ENCODE measurements around the gene PI4KB.

Gene PI4KB

DNA sequence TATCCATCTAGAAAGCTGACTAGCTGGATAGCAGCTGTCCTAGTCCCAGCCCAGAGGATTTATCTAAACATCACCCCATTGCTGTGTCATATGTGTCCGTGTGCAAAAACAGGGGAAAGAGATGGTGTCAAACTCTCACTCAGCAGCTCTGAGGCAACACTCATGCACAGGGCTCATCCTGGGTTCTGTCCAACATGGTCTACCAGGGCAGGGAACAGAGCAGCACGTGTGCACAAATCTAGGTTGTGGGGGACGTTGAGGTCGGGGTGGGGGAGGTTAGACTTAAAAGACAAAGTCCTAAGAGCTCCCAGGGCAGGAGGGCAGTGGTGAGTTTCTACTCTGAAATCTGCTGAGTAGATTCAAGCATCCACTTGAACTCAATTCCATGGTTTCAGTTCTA is 16.2 kb downstream of the PI4KB start:
- Mint-ChIP-seq H3K27me3 (ENCODE audit: low read depth) (no peaks in the 10 kb centered on the region), H3K4me3 (no peak overlapping the region), H3K36me3 (ENCODE audit: low read depth) (peaks cover 54% of the 10 kb centered on the region), H3K9me3 (no peaks in the 10 kb centered on the region), H3K27ac (peak overlapping the region; percentile 67), H3K4me1 (ENCODE audit: low read depth) (peaks cover 18% of the 10 kb centered on the region)
- DNase-seq (ENCODE audit: low spot score): no peak

DNA sequence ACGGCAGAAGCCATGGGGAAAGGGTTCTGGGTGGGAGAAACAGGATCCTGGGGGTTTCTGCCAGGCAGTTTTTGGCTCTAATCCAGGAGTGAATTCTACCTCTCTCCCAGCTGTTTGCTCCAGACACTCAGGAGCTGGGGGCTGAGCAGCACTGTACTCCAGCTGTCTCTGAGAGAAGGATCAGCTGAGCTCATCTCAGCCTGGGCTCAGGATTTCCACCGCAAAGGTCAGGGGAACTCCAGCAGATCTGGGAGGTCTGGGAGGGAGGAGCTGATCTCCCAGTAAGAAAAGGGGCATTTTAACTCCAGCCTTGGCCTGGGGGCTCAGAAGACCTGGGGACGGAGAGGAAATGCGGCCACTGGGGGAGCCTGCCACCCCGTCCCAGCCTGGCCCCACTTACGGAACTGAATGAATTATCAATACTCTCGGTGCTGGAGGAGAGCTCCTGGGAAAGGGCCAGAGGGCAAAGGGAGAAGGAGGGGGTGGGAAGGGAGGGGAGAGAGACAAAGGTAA is 17.3 kb downstream of the PI4KB start:
- Mint-ChIP-seq H3K4me3 (no peak overlapping the region), H3K9me3 (no peaks in the 10 kb centered on the region), H3K4me1 (ENCODE audit: low read depth) (peaks cover 18% of the 10 kb centered on the region), H3K27me3 (ENCODE audit: low read depth) (no peaks in the 10 kb centered on the region), H3K27ac (no peak overlapping the region), H3K36me3 (ENCODE audit: low read depth) (peaks cover 55% of the 10 kb centered on the region)
- DNase-seq (ENCODE audit: low spot score): no peak

DNA sequence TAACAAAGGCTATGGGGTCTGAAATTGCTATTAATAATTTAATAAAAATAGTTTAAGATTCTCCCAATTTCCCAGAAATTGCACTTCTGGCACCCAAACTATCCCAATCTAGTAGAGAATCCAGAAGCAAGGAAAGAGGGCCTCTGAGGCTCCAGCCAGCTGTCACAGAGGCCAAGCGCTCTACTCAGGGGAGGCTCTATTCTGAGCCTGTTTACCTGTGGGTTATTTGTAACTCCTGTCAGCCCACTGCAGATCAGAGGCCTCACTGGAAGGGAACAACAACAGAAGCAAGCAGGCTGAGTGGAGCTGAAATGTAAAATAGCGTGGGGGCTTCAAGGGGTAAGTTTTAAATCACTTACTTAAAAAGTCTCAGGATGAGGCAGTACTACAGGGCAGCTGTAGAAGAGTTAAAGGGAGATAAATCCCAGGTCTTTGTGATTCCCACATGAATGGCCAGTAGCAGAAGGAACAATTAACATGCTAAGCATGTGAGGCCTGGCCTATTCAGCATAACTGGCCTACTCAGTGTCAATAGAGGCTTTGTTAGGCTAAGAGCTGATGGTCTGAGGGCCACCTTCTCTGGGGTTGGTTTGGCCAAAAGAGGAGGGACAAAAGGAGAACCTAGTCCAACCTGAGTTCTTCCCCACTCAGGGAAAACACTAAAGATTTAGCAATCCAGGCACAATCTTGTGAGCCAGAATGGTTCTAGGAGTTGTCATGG is 32.3 kb downstream of the PI4KB start:
- no peak for DNase-seq (ENCODE audit: low spot score)
- peaks cover 53% of the 10 kb centered on the region for H3K36me3 Mint-ChIP-seq (ENCODE audit: low read depth)
- H3K4me3 Mint-ChIP-seq: no peak overlapping the region
- H3K27me3 Mint-ChIP-seq (ENCODE audit: low read depth): no peaks in the 10 kb centered on the region
- H3K4me1 Mint-ChIP-seq (ENCODE audit: low read depth): no peaks in the 10 kb centered on the region
- H3K27ac Mint-ChIP-seq: no peak overlapping the region
- no peaks in the 10 kb centered on the region for H3K9me3 Mint-ChIP-seq

DNA sequence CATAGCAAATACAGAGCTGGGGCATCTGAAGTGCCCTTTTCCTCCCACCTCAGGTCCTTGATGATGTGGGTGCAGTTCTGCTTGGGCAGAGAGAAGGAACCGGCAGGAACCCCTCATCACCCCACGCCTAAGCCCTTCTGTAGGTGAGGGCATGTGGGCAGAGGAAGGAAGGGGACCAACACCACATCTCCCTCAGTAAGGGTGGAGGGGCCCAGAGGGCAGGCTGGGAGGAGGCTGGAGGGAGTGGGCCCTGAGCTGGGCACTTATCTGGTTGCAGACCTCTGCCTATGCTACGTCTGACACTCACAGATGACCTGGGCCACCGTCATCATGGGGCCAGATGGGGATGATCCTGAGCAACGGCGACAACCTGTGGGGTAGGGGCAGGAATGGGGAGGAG is 34.1 kb downstream of the PI4KB start:
- H3K9me3 Mint-ChIP-seq: no peaks in the 10 kb centered on the region
- peaks cover 49% of the 10 kb centered on the region for H3K36me3 Mint-ChIP-seq (ENCODE audit: low read depth)
- no peak overlapping the region for H3K27ac Mint-ChIP-seq
- H3K4me3 Mint-ChIP-seq: no peak overlapping the region
- H3K4me1 Mint-ChIP-seq (ENCODE audit: low read depth): no peaks in the 10 kb centered on the region
- H3K27me3 Mint-ChIP-seq (ENCODE audit: low read depth): no peaks in the 10 kb centered on the region
- DNase-seq (ENCODE audit: low spot score): no peak

DNA sequence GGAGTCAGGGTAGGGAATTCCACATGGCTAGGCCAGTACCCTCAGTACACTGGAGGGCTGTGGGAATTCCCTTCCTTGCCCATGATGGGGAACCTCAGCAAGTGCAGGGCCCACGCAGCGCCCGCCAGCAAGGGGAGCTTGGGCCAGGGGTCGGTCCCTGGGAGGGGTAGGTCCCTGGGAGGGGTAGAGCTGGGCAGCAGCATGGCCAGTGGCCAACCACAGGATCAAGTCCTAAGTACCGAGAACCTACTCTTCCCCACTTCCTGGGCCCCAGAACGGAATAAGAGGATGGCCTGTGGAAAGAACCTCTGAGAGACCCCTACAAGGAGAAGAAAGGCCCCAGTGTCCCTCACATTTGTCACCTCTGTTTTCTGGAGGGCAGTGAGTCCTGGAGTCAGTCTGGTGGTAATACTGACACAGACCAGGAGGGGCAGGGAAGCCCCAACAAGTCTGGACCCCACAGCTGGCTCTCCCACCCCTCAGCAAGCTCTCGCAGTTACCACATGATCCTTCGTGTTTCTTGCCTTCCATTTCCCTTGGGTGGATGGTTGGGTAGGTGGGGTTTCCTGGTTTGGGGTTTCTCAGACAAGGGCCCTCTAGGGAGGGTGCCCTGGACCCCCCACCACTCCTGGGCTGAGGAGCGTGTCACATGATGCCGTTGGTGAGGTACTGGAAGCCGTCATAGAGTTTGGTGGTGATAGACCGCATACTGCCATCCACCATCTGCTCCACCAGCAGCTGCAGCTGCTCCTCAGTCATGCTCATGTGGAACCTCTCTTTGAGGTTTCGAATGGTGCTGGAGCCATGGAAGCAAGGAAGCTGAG is 34.8 kb downstream of the PI4KB start:
- H3K27ac Mint-ChIP-seq: no peak overlapping the region

DNA sequence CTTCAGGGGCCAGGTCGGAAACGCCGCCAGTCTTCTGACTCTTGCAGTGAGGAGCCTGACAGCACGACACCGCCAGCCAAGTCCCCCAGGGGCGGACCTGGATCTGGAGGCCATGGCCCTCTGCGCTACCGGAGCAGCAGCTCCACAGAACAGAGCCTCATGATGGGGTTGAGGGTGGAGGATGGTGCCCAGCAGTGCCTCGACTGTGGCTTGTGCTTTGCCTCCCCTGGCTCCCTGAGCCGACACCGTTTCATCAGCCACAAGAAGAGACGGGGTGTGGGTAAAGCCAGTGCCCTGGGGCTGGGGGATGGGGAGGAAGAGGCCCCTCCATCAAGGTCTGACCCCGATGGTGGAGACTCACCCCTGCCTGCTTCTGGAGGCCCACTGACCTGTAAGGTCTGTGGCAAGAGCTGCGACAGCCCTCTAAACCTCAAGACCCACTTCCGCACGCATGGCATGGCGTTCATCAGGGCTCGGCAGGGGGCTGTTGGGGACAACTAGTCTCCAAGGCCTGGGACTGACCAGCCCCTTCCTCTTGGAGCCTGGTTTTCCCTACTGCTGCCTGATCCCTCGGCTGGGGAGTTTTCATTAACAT is 36.4 kb downstream of the PI4KB start:
- DNase-seq (ENCODE audit: low spot score): no peak

More for the DNA sequence above, 34.8 kb downstream of the PI4KB start:
- no peaks in the 10 kb centered on the region for H3K4me1 Mint-ChIP-seq (ENCODE audit: low read depth)
- no peak for DNase-seq (ENCODE audit: low spot score)
- H3K9me3 Mint-ChIP-seq: no peaks in the 10 kb centered on the region
- H3K4me3 Mint-ChIP-seq: no peak overlapping the region
- no peaks in the 10 kb centered on the region for H3K27me3 Mint-ChIP-seq (ENCODE audit: low read depth)
- H3K36me3 Mint-ChIP-seq (ENCODE audit: low read depth): peaks cover 42% of the 10 kb centered on the region

DNA sequence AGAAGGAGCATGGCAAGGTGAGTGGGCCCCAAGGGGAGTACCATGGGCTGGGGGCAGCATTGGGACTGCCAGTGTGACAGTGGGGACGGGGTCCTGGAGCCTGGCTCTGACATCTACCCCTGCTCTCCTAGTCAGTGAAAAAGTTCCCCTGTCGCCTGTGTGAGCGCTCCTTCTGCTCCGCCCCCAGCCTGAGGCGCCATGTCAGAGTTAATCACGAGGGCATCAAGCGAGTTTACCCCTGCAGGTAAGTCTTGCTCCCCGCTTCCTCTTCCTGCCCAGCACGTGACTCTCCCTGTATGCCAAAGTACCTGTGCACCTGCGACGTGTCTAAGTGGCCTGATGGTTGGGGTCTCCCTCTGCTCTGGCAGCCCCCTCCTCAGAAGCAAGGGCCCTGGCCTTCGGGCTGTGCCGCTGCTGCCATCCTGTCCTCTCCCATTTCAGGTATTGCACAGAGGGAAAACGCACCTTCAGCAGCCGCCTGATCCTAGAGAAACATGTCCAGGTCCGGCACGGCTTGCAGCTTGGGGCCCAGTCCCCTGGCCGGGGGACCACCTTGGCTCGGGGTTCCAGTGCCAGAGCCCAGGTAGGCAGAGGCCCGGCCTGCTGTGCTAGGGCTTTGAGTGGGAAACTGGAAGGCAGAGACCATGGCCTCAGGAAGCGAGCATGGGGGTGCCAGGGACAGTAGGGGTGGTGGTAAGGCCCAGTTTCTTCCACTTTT is 37.1 kb downstream of the PI4KB start:
- H3K9me3 Mint-ChIP-seq: no peaks in the 10 kb centered on the region
- no peak overlapping the region for H3K27ac Mint-ChIP-seq
- DNase-seq (ENCODE audit: low spot score): no peak
- H3K36me3 Mint-ChIP-seq (ENCODE audit: low read depth): peaks cover 40% of the 10 kb centered on the region
- no peaks in the 10 kb centered on the region for H3K4me1 Mint-ChIP-seq (ENCODE audit: low read depth)
- no peak overlapping the region for H3K4me3 Mint-ChIP-seq
- H3K27me3 Mint-ChIP-seq (ENCODE audit: low read depth): no peaks in the 10 kb centered on the region

More for the DNA sequence above, 36.4 kb downstream of the PI4KB start:
- Mint-ChIP-seq H3K36me3 (ENCODE audit: low read depth) (peaks cover 41% of the 10 kb centered on the region), H3K4me3 (no peak overlapping the region), H3K9me3 (no peaks in the 10 kb centered on the region), H3K4me1 (ENCODE audit: low read depth) (no peaks in the 10 kb centered on the region), H3K27ac (no peak overlapping the region), H3K27me3 (ENCODE audit: low read depth) (no peaks in the 10 kb centered on the region)

DNA sequence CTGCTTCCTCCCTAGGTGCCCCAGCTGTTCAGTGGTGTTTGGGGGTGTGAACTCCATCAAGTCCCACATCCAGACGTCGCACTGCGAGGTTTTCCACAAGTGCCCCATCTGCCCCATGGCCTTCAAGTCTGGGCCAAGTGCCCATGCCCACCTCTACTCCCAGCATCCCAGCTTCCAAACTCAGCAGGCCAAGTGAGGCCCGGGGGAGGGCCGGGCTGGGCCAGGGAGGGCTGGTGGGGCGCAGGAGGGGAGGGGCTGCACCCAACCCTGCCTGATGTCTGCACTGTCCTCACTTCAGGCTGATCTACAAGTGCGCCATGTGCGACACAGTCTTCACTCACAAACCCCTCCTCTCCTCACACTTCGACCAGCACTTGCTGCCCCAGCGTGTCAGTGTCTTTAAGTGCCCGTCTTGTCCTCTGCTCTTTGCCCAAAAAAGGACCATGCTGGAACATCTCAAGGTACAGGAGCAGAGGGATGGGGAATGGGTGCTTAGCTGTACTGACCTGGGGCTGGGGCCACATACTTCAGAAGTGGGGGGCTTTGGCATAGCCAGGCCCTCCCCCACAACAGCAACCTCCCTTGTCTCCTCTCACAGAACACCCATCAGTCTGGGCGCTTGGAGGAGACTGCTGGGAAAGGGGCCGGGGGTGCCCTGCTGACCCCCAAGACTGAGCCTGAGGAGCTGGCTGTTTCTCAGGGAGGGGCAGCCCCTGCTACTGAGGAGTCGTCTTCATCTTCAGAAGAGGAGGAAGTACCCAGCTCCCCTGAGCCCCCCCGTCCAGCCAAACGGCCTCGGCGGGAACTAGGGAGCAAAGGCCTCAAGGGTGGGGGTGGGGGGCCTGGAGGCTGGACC is 37.9 kb downstream of the PI4KB start:
- no peaks in the 10 kb centered on the region for H3K27me3 Mint-ChIP-seq (ENCODE audit: low read depth)
- H3K4me3 Mint-ChIP-seq: no peak overlapping the region
- peaks cover 2% of the 10 kb centered on the region for H3K4me1 Mint-ChIP-seq (ENCODE audit: low read depth)
- H3K27ac Mint-ChIP-seq: no peak overlapping the region
- H3K36me3 Mint-ChIP-seq (ENCODE audit: low read depth): peaks cover 37% of the 10 kb centered on the region
- no peak for DNase-seq (ENCODE audit: low spot score)
- no peaks in the 10 kb centered on the region for H3K9me3 Mint-ChIP-seq

DNA sequence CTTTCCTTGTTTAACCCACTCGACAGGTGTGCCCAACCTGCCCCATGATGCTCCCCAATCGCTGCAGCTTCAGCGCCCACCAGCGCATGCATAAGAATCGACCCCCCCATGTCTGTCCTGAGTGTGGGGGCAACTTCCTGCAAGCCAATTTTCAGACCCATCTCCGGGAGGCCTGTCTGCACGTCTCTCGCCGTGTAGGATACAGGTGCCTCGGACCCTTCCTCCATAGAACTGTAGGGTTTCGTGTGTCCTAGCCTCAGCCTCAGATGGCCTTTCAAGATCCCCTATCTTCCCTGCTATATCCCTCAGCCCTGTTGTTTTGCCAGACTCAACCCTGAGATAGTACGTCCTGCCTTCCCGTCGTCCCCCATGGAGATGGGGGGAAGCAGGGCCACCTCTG is 38.7 kb downstream of the PI4KB start:
- Mint-ChIP-seq H3K9me3 (no peaks in the 10 kb centered on the region), H3K4me1 (ENCODE audit: low read depth) (peaks cover 10% of the 10 kb centered on the region), H3K36me3 (ENCODE audit: low read depth) (peaks cover 30% of the 10 kb centered on the region), H3K27me3 (ENCODE audit: low read depth) (no peaks in the 10 kb centered on the region), H3K27ac (no peak overlapping the region), H3K4me3 (no peak overlapping the region)
- DNase-seq (ENCODE audit: low spot score): no peak

DNA sequence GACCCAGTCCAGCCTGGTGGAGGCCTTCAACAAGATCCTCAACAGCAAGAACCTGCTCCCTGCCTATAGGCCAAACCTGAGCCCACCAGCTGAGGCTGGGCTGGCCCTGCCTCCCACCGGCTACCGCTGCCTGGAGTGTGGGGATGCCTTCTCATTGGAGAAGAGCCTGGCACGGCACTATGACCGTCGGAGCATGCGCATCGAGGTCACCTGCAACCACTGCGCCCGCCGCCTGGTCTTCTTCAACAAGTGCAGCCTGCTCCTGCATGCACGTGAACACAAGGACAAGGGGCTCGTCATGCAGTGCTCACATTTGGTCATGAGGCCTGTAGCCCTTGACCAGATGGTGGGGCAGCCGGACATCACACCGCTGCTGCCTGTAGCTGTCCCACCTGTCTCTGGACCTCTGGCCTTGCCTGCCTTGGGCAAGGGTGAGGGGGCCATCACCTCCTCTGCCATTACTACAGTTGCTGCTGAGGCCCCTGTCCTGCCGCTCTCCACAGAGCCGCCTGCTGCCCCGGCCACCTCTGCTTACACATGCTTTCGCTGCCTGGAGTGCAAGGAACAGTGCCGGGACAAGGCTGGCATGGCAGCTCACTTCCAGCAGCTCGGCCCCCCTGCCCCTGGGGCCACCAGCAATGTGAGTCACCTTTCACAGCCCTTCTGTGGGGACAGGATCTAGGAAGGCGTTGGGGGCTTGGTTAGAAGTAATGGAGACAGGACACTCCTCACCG is 39.3 kb downstream of the PI4KB start:
- no peak for DNase-seq (ENCODE audit: low spot score)
- Mint-ChIP-seq H3K27me3 (ENCODE audit: low read depth) (no peaks in the 10 kb centered on the region), H3K4me1 (ENCODE audit: low read depth) (peaks cover 15% of the 10 kb centered on the region), H3K36me3 (ENCODE audit: low read depth) (peaks cover 26% of the 10 kb centered on the region), H3K4me3 (no peak overlapping the region), H3K9me3 (no peaks in the 10 kb centered on the region), H3K27ac (no peak overlapping the region)

DNA sequence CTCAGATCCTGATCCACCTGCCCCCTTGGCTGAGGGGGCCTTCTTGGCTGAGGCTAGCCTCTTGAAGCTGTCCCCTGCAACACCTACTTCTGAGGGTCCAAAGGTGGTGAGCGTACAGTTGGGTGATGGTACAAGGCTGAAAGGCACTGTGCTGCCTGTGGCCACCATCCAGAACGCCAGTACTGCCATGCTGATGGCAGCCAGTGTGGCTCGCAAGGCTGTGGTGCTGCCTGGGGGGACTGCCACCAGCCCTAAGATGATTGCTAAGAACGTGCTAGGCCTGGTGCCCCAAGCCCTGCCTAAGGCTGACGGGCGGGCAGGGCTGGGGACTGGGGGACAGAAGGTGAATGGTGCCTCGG is 39.9 kb downstream of the PI4KB start:
- no peak overlapping the region for H3K27ac Mint-ChIP-seq
- H3K36me3 Mint-ChIP-seq (ENCODE audit: low read depth): peaks cover 22% of the 10 kb centered on the region

DNA sequence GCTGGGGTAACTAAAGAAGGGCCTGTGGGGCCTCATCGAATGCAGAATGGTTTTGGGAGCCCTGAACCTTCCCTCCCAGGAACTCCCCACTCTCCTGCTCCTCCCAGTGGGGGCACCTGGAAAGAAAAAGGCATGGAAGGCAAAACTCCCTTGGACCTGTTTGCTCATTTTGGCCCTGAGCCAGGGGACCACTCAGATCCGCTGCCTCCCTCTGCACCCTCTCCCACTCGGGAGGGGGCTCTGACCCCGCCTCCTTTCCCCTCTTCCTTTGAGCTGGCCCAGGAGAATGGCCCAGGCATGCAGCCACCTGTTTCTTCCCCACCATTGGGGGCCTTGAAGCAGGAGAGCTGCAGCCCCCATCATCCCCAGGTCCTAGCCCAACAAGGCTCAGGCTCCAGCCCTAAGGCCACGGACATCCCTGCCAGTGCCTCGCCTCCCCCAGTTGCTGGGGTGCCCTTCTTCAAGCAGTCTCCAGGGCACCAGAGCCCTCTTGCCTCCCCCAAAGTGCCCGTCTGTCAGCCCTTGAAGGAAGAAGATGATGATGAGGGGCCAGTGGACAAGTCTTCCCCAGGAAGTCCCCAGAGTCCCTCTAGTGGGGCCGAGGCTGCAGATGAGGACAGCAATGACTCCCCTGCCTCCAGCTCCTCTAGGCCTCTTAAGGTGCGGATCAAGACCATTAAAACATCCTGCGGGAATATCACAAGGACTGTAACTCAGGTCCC is 40.4 kb downstream of the PI4KB start:
- H3K36me3 Mint-ChIP-seq (ENCODE audit: low read depth): peaks cover 22% of the 10 kb centered on the region
- no peak for DNase-seq (ENCODE audit: low spot score)
- H3K27ac Mint-ChIP-seq: no peak overlapping the region

More for the DNA sequence above, 39.9 kb downstream of the PI4KB start:
- H3K4me3 Mint-ChIP-seq: no peak overlapping the region
- H3K9me3 Mint-ChIP-seq: no peaks in the 10 kb centered on the region
- peaks cover 15% of the 10 kb centered on the region for H3K4me1 Mint-ChIP-seq (ENCODE audit: low read depth)
- DNase-seq (ENCODE audit: low spot score): no peak
- no peaks in the 10 kb centered on the region for H3K27me3 Mint-ChIP-seq (ENCODE audit: low read depth)

More for the DNA sequence above, 40.4 kb downstream of the PI4KB start:
- H3K4me3 Mint-ChIP-seq: no peak overlapping the region
- H3K9me3 Mint-ChIP-seq: no peaks in the 10 kb centered on the region
- peaks cover 15% of the 10 kb centered on the region for H3K4me1 Mint-ChIP-seq (ENCODE audit: low read depth)
- no peaks in the 10 kb centered on the region for H3K27me3 Mint-ChIP-seq (ENCODE audit: low read depth)
